Measurements from ENCODE around the gene CBY1.
"Not testable (repeated sequence)": the region's sequence is repeated elsewhere in the genome, so short reads cannot be mapped to it uniquely, and the experiment has no call there.

Gene CBY1

GRCh38 chr22:38623351-38623750 lies 33.1 kb upstream of the CBY1 start:
- H3K9me3 ChIP-seq (ENCODE audit: control insufficient read depth, low read depth, low read length) = no peaks in the 10 kb centered on the region
- H3K4me3 ChIP-seq (ENCODE audit: low read length) = no peak overlapping the region
- H3K27ac ChIP-seq (ENCODE audit: low read length) = no peak overlapping the region
- peaks cover 8% of the 10 kb centered on the region for H3K36me3 ChIP-seq (ENCODE audit: control insufficient read depth, low read depth, low read length)
- H3K27me3 ChIP-seq (ENCODE audit: control insufficient read depth, insufficient read depth, low read length) = no peaks in the 10 kb centered on the region
- no peaks in the 10 kb centered on the region for H3K4me1 ChIP-seq (ENCODE audit: control insufficient read depth, low read depth, low read length)
- no peak overlapping the region for H3K9ac ChIP-seq (ENCODE audit: low read length)

- Histone ChIP-seq H3K4me3 (ENCODE audit: low read length) (no peak overlapping the region), H3K27me3 (ENCODE audit: control insufficient read depth, insufficient read depth, low read length) (no peaks in the 10 kb centered on the region), H3K4me1 (ENCODE audit: control insufficient read depth, low read depth, low read length) (no peaks in the 10 kb centered on the region), H3K27ac (ENCODE audit: low read length) (no peak overlapping the region), H3K9ac (ENCODE audit: low read length) (no peak overlapping the region), H3K36me3 (ENCODE audit: control insufficient read depth, low read depth, low read length) (peaks cover 19% of the 10 kb centered on the region), H3K9me3 (ENCODE audit: control insufficient read depth, low read depth, low read length) (no peaks in the 10 kb centered on the region)
Observed at GRCh38 chr22:38628444-38628843, 28.0 kb upstream of the CBY1 start.

GRCh38 chr22:38629108-38629507 lies 27.3 kb upstream of the CBY1 start:
- Histone ChIP-seq H3K9ac (ENCODE audit: low read length) (no peak overlapping the region), H3K36me3 (ENCODE audit: control insufficient read depth, low read depth, low read length) (peaks cover 19% of the 10 kb centered on the region), H3K4me3 (ENCODE audit: low read length) (no peak overlapping the region), H3K4me1 (ENCODE audit: control insufficient read depth, low read depth, low read length) (no peaks in the 10 kb centered on the region), H3K9me3 (ENCODE audit: control insufficient read depth, low read depth, low read length) (no peaks in the 10 kb centered on the region), H3K27me3 (ENCODE audit: control insufficient read depth, insufficient read depth, low read length) (no peaks in the 10 kb centered on the region), H3K27ac (ENCODE audit: low read length) (no peak overlapping the region)

- Histone ChIP-seq H3K9ac (ENCODE audit: low read length) (no peak overlapping the region), H3K27me3 (ENCODE audit: control insufficient read depth, insufficient read depth, low read length) (no peaks in the 10 kb centered on the region), H3K9me3 (ENCODE audit: control insufficient read depth, low read depth, low read length) (no peaks in the 10 kb centered on the region), H3K27ac (ENCODE audit: low read length) (no peak overlapping the region), H3K4me3 (ENCODE audit: low read length) (no peak overlapping the region), H3K4me1 (ENCODE audit: control insufficient read depth, low read depth, low read length) (no peaks in the 10 kb centered on the region), H3K36me3 (ENCODE audit: control insufficient read depth, low read depth, low read length) (peaks cover 33% of the 10 kb centered on the region)
Observed at GRCh38 chr22:38631724-38632123, 24.7 kb upstream of the CBY1 start.

GRCh38 chr22:38632528-38632927 lies 23.9 kb upstream of the CBY1 start:
- Histone ChIP-seq H3K27me3 (ENCODE audit: control insufficient read depth, insufficient read depth, low read length) (no peaks in the 10 kb centered on the region), H3K4me3 (ENCODE audit: low read length) (no peak overlapping the region), H3K9ac (ENCODE audit: low read length) (no peak overlapping the region), H3K4me1 (ENCODE audit: control insufficient read depth, low read depth, low read length) (no peaks in the 10 kb centered on the region), H3K27ac (ENCODE audit: low read length) (no peak overlapping the region), H3K36me3 (ENCODE audit: control insufficient read depth, low read depth, low read length) (peaks cover 40% of the 10 kb centered on the region), H3K9me3 (ENCODE audit: control insufficient read depth, low read depth, low read length) (no peaks in the 10 kb centered on the region)

GRCh38 chr22:38638216-38638615 lies 18.2 kb upstream of the CBY1 start:
- no peak overlapping the region for H3K9ac ChIP-seq (ENCODE audit: low read length)
- H3K27me3 ChIP-seq (ENCODE audit: control insufficient read depth, insufficient read depth, low read length) = no peaks in the 10 kb centered on the region
- H3K9me3 ChIP-seq (ENCODE audit: control insufficient read depth, low read depth, low read length) = no peaks in the 10 kb centered on the region
- no peak overlapping the region for H3K27ac ChIP-seq (ENCODE audit: low read length)
- no peaks in the 10 kb centered on the region for H3K4me1 ChIP-seq (ENCODE audit: control insufficient read depth, low read depth, low read length)
- H3K36me3 ChIP-seq (ENCODE audit: control insufficient read depth, low read depth, low read length) = peaks cover 32% of the 10 kb centered on the region
- no peak overlapping the region for H3K4me3 ChIP-seq (ENCODE audit: low read length)

- Histone ChIP-seq H3K27me3 (ENCODE audit: control insufficient read depth, insufficient read depth, low read length) (no peaks in the 10 kb centered on the region), H3K9ac (ENCODE audit: low read length) (no peak overlapping the region), H3K4me3 (ENCODE audit: low read length) (no peak overlapping the region), H3K27ac (ENCODE audit: low read length) (no peak overlapping the region), H3K9me3 (ENCODE audit: control insufficient read depth, low read depth, low read length) (no peaks in the 10 kb centered on the region), H3K36me3 (ENCODE audit: control insufficient read depth, low read depth, low read length) (peaks cover 32% of the 10 kb centered on the region), H3K4me1 (ENCODE audit: control insufficient read depth, low read depth, low read length) (no peaks in the 10 kb centered on the region)
Observed at GRCh38 chr22:38638728-38639127, 17.7 kb upstream of the CBY1 start.

GRCh38 chr22:38641476-38642040 lies 14.9 kb upstream of the CBY1 start:
- H3K9me3 ChIP-seq (ENCODE audit: control insufficient read depth, low read depth, low read length) = no peaks in the 10 kb centered on the region
- no peaks in the 10 kb centered on the region for H3K27me3 ChIP-seq (ENCODE audit: control insufficient read depth, insufficient read depth, low read length)
- no peak overlapping the region for H3K27ac ChIP-seq (ENCODE audit: low read length)
- peaks cover 22% of the 10 kb centered on the region for H3K36me3 ChIP-seq (ENCODE audit: control insufficient read depth, low read depth, low read length)
- H3K4me3 ChIP-seq (ENCODE audit: low read length) = no peak overlapping the region
- H3K4me1 ChIP-seq (ENCODE audit: control insufficient read depth, low read depth, low read length) = no peaks in the 10 kb centered on the region
- H3K9ac ChIP-seq (ENCODE audit: low read length) = no peak overlapping the region

GRCh38 chr22:38644245-38644644 lies 12.2 kb upstream of the CBY1 start:
- H3K4me1 ChIP-seq (ENCODE audit: control insufficient read depth, low read depth, low read length); H3K9ac ChIP-seq (ENCODE audit: low read length); H3K9me3 ChIP-seq (ENCODE audit: control insufficient read depth, low read depth, low read length); H3K27ac ChIP-seq (ENCODE audit: low read length); H3K36me3 ChIP-seq (ENCODE audit: control insufficient read depth, low read depth, low read length); H3K27me3 ChIP-seq (ENCODE audit: control insufficient read depth, insufficient read depth, low read length); H3K4me3 ChIP-seq (ENCODE audit: low read length): not testable (repeated sequence)

GRCh38 chr22:38645430-38645829 lies 11.0 kb upstream of the CBY1 start:
- H3K4me1 ChIP-seq (ENCODE audit: control insufficient read depth, low read depth, low read length) = no peaks in the 10 kb centered on the region
- no peak overlapping the region for H3K4me3 ChIP-seq (ENCODE audit: low read length)
- no peak overlapping the region for H3K27ac ChIP-seq (ENCODE audit: low read length)
- no peak overlapping the region for H3K9ac ChIP-seq (ENCODE audit: low read length)
- H3K9me3 ChIP-seq (ENCODE audit: control insufficient read depth, low read depth, low read length) = no peaks in the 10 kb centered on the region
- no peaks in the 10 kb centered on the region for H3K27me3 ChIP-seq (ENCODE audit: control insufficient read depth, insufficient read depth, low read length)
- H3K36me3 ChIP-seq (ENCODE audit: control insufficient read depth, low read depth, low read length) = peaks cover 9% of the 10 kb centered on the region

- H3K36me3 ChIP-seq (ENCODE audit: control insufficient read depth, low read depth, low read length) = peaks cover 4% of the 10 kb centered on the region
- no peak overlapping the region for H3K9ac ChIP-seq (ENCODE audit: low read length)
- no peak overlapping the region for H3K27ac ChIP-seq (ENCODE audit: low read length)
- H3K27me3 ChIP-seq (ENCODE audit: control insufficient read depth, insufficient read depth, low read length) = no peaks in the 10 kb centered on the region
- H3K4me3 ChIP-seq (ENCODE audit: low read length) = no peak overlapping the region
- H3K4me1 ChIP-seq (ENCODE audit: control insufficient read depth, low read depth, low read length) = no peaks in the 10 kb centered on the region
- no peaks in the 10 kb centered on the region for H3K9me3 ChIP-seq (ENCODE audit: control insufficient read depth, low read depth, low read length)
Observed at GRCh38 chr22:38649841-38650522, 6.5 kb upstream of the CBY1 start.

GRCh38 chr22:38652859-38653258 lies 3.6 kb upstream of the CBY1 start:
- no peak overlapping the region for H3K27ac ChIP-seq (ENCODE audit: low read length)
- H3K4me3 ChIP-seq (ENCODE audit: low read length) = no peak overlapping the region
- no peaks in the 10 kb centered on the region for H3K27me3 ChIP-seq (ENCODE audit: control insufficient read depth, insufficient read depth, low read length)
- H3K4me1 ChIP-seq (ENCODE audit: control insufficient read depth, low read depth, low read length) = peaks cover 8% of the 10 kb centered on the region
- no peaks in the 10 kb centered on the region for H3K9me3 ChIP-seq (ENCODE audit: control insufficient read depth, low read depth, low read length)
- peaks cover 1% of the 10 kb centered on the region for H3K36me3 ChIP-seq (ENCODE audit: control insufficient read depth, low read depth, low read length)
- H3K9ac ChIP-seq (ENCODE audit: low read length) = no peak overlapping the region
